Right lobe of liver (tissue), 6 donors: ENCODE measurements around the gene MYO1H. TPM values are rescaled to one million over a fixed set of nuclear protein-coding genes. Genes with fewer than 3 reads are reported as not detected.
A peak's percentile ranks its signal among the peaks of the same experiment; 100 is the strongest.

ENCODE experiments used
- ATAC-seq, 4 donors: fragments of 200-7000 bp; cut with Tn5 transposase; one replicate each; pipeline ENCODE4 v1.9.1; 2020; ENCODE audit warnings: mild to moderate bottlenecking in 4 of 4, moderate library complexity in 4 of 4
- DNase-seq, 3 donors: peaks; one replicate each; pipeline ENCODE4 v3.0.0-alpha.2; 2020
- H3K27ac ChIP-seq, 3 donors: fragments of 200-600 bp; one replicate each; pipeline ENCODE4 v1.8.0; 2022
- H3K27me3 ChIP-seq, 2 donors: fragments of 200-600 bp; one replicate each; pipeline ENCODE4 v1.8.0; 2022
- H3K36me3 ChIP-seq, 4 donors: fragments of 200-600 bp; sonication (generic) in 1 of 4; one replicate each; pipeline versions ENCODE4 v1.5.1 to v1.8.0; 2017 to 2022; ENCODE audit warnings: control low read depth in 1 of 4
- H3K4me1 ChIP-seq, 4 donors: fragments of 200-600 bp; sonication (generic) in 1 of 4; one replicate each; pipeline versions ENCODE4 v1.5.1 to v1.8.0; 2017 to 2022; ENCODE audit warnings: control low read depth in 1 of 4
- H3K4me3 ChIP-seq, 3 donors: fragments of 200-600 bp; one replicate each; pipeline ENCODE4 v1.8.0; 2022
- H3K9me3 ChIP-seq, 4 donors: fragments of 200-600 bp; sonication (generic) in 1 of 4; one replicate each; pipeline versions ENCODE4 v1.5.1 to v1.8.0; 2017 to 2022; ENCODE audit warnings: control low read depth in 1 of 4
- POLR2A ChIP-seq: fragments of 450-650 bp; IDR thresholded peaks from one replicate; pipeline ENCODE4 v1.6.1; 2017; ENCODE audit warnings: antibody characterized with exemption, mild to moderate bottlenecking
- WGBS: methylation state at CpG from one replicate; pipeline ENCODE4 v1.1.6; 2018; ENCODE audit warnings: low coverage, low lambda C conversion rate; ENCODE audit not compliant: insufficient coverage; ENCODE audit errors: missing lambda C conversion rate; 5-methylcytosine and 5-hydroxymethylcytosine counted together
- intact Hi-C, 2 donors: fragments of 100-400 bp; cut with DNase I; formaldehyde crosslinking; loops; one replicate each; pipeline versions ENCODE4 v1.11.2 to v1.14.1; 2022
- total RNA-seq, 6 experiments: library from RNA; depleted of rRNA in 2 of 6; stranded (reverse); fragments of >200 nt in 2 of 6; fragmentation: NEBNext Ultra II Directional in 3 of 6; extraction: Animal tissue kit (Norgen Biotek cat#: 25700) in 3 of 6; gene quantifications; one replicate each; pipeline versions ENCODE4 v1.1.0 to v1.2.4, GENCODE V29; 2016 to 2023
- TF ChIP-seq, protein P1 (sequence below), 4 donors: fragments of 200-600 bp in 3 of 4; fragments of 450-650 bp in 1 of 4; IDR thresholded peaks; one replicate each; pipeline versions ENCODE4 v1.5.1 to v1.8.0; 2016 to 2022; ENCODE audit warnings: antibody characterized with exemption in 4 of 4, mild to moderate bottlenecking in 2 of 4
- donor health status: DM: no; HTN: yes; CAD: no.
- donor health status: DM: no; HTN: no; CAD: no.
- donor health status: DM: no; HTN: no; CAD: no.
- donor health status: DM: no; HTN: yes; CAD: no.
- donor health status: DM: no; HTN: yes; CAD: no.

MYO1H gene
- total RNA-seq, 6 experiments from 2014 or later = not detected

DNA sequence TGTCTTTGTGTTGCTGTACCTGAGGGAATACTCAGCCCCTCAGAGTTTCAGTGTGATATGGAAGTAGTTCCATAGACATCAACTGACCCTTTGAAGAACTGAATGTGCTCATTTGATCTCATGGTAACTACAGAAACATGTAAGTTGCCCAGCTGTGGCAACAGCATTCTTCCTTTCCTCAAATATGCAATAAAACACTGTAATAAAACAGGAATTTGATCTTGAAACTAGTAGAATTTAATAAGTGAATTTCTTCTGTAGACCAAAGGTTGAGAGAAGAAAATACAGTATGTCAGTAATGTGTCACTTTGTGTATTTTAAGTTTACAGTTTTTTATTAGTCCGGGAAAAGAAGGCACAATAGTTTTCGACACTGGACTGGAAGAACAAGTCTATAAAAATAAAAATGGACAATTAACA, 97.5 kb downstream of the MYO1H start:
- Histone ChIP-seq H3K27me3 (no peaks in the 10 kb centered on the region), H3K27ac (no peak overlapping the region), H3K4me1 (peaks cover 0 to 6% (median 0%) of the 10 kb centered on the region in 4 donors), H3K9me3 (no peaks in the 10 kb centered on the region), H3K4me3 (no peak overlapping the region), H3K36me3 (no peaks in the 10 kb centered on the region)
- DNase-seq (no peak), ATAC-seq (no peak)
- WGBS = 91% methylated on average over 2 of the region's 2 CpGs
- TF ChIP-seq POLR2A = no peak
- TF ChIP-seq, protein P1, sequence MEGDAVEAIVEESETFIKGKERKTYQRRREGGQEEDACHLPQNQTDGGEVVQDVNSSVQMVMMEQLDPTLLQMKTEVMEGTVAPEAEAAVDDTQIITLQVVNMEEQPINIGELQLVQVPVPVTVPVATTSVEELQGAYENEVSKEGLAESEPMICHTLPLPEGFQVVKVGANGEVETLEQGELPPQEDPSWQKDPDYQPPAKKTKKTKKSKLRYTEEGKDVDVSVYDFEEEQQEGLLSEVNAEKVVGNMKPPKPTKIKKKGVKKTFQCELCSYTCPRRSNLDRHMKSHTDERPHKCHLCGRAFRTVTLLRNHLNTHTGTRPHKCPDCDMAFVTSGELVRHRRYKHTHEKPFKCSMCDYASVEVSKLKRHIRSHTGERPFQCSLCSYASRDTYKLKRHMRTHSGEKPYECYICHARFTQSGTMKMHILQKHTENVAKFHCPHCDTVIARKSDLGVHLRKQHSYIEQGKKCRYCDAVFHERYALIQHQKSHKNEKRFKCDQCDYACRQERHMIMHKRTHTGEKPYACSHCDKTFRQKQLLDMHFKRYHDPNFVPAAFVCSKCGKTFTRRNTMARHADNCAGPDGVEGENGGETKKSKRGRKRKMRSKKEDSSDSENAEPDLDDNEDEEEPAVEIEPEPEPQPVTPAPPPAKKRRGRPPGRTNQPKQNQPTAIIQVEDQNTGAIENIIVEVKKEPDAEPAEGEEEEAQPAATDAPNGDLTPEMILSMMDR (IDR thresholded peaks at IDR 0.05) = no peak
- intact Hi-C loops = no loop called here

DNA sequence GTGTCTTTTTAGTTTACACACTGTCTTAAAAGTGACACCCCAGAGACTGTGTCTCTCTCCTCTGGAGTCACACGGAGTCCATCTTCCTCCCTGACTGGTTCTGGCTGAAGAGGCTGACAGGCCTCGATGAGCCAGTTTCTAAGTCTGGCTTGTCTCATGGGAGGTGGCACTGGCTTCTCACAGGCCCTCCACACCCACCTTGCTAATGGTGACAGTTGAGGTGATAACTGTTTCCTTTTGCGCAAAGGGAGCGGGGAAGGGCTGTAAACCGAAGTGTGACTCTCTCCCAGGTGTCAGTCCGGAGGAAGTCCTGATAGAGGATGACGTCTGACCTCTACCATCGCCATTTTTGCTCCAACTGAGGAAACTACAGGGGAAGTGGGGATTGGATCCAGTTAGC, 99.2 kb downstream of the MYO1H start:
- DNase-seq (no peak), ATAC-seq (peak in 1 of 4 donors; percentile 7)
- Histone ChIP-seq H3K27ac (no peak overlapping the region), H3K4me1 (peaks cover 0 to 6% (median 0%) of the 10 kb centered on the region in 4 donors), H3K27me3 (no peaks in the 10 kb centered on the region), H3K36me3 (no peaks in the 10 kb centered on the region), H3K9me3 (no peaks in the 10 kb centered on the region), H3K4me3 (no peak overlapping the region)
- TF ChIP-seq, protein P1 (IDR thresholded peaks at IDR 0.05) = no peak
- TF ChIP-seq POLR2A = no peak
- intact Hi-C loops = no loop called here
- 96% methylated on average over 4 of the region's 8 CpGs for WGBS

DNA sequence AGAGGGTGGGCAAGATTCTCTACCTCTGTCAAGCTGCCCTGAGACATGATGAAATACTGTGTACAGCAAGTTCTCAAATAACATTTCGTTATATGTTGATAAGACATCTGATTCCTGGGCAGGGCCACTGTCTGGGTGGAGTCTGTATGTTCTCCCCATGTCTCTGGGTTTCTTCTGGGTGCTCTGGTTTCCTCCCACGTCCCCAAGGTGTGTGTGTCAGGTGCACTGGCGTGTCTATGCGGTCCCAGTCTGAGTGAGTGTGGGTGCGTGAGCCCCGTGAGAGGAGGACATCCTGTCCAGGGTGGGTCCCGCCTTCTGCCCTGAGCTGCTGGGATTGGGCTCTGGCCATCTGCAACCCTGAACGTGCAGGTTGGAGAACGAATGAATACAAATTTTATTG, 99.8 kb downstream of the MYO1H start:
- H3K4me1 ChIP-seq = peaks cover 0 to 6% (median 0%) of the 10 kb centered on the region in 4 donors
- WGBS = 71% methylated on average over 9 of the region's 9 CpGs
- H3K36me3 ChIP-seq = no peaks in the 10 kb centered on the region
- no peak overlapping the region for H3K4me3 ChIP-seq
- DNase-seq (no peak), ATAC-seq (no peak)
- no peaks in the 10 kb centered on the region for H3K9me3 ChIP-seq
- no peak overlapping the region for H3K27ac ChIP-seq
- intact Hi-C loops = no loop called here
- no peaks in the 10 kb centered on the region for H3K27me3 ChIP-seq
- TF ChIP-seq, protein P1 (IDR thresholded peaks at IDR 0.05) = no peak
- no peak for TF ChIP-seq POLR2A

DNA sequence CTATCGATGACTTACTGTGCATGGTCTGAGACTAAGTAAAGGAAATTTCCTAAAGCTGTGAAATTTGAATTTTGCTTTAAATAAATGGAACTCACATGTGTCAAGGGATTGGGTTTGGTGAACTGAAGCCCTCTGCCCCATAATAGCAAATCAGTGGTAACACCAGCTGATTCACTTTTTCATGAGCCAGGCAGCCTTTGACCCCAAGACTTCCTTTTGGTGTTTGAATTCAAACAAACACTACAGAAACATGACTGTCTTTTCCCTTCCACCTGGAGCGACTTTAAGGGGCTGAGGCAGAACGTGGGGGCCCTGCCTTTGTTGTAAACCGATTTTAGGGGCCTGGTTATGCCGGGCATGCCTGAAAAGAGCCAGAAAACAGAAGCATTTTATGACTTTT, 100.6 kb downstream of the MYO1H start:
- H3K36me3 ChIP-seq = peaks cover 0 to 5% (median 4%) of the 10 kb centered on the region in 4 donors
- no peak for DNase-seq
- intact Hi-C loops = no loop called here
- H3K4me1 ChIP-seq = peaks cover 0 to 6% (median 0%) of the 10 kb centered on the region in 4 donors
- TF ChIP-seq, protein P1 (IDR thresholded peaks at IDR 0.05) = no peak
- TF ChIP-seq POLR2A = no peak
- 45% methylated on average over 5 of the region's 5 CpGs for WGBS
- no peak overlapping the region for H3K4me3 ChIP-seq
- H3K27ac ChIP-seq = no peak overlapping the region
- ATAC-seq = peak in 3 of 4 donors; percentile 33 to 62 (median 58)
- H3K27me3 ChIP-seq = no peaks in the 10 kb centered on the region
- no peaks in the 10 kb centered on the region for H3K9me3 ChIP-seq
